GM19397 (cell line): ENCODE measurements around the gene BCL11A.

ENCODE experiments used
- ATAC-seq: cut with Tn5 transposase; IDR thresholded peaks from one replicate; pipeline ENCODE4 v1.9.1; 2021; ENCODE audit warnings: mild to moderate bottlenecking, moderate library complexity; ENCODE audit not compliant: unreplicated experiment

The BCL11A gene

GRCh38 chr2:60529136-60529784 is 24.2 kb downstream of the BCL11A start:
- ATAC-seq: no peak

GRCh38 chr2:60528281-60529020 is 25.0 kb downstream of the BCL11A start:
- no peak for ATAC-seq

- no peak for ATAC-seq
Observed at GRCh38 chr2:60527762-60528161, 25.7 kb downstream of the BCL11A start.

- no peak for ATAC-seq
Observed at GRCh38 chr2:60526623-60527022, 26.8 kb downstream of the BCL11A start.

- no peak for ATAC-seq
Observed at GRCh38 chr2:60525899-60526298, 27.6 kb downstream of the BCL11A start.

GRCh38 chr2:60524874-60525273 is 28.6 kb downstream of the BCL11A start:
- no peak for ATAC-seq

- ATAC-seq: no peak
Observed at GRCh38 chr2:60523963-60524362, 29.5 kb downstream of the BCL11A start.

GRCh38 chr2:60522462-60522861 is 31.0 kb downstream of the BCL11A start:
- ATAC-seq: no peak

GRCh38 chr2:60521626-60522025 is 31.8 kb downstream of the BCL11A start:
- no peak for ATAC-seq

GRCh38 chr2:60520917-60521539 is 32.4 kb downstream of the BCL11A start:
- ATAC-seq: no peak

- no peak for ATAC-seq
Observed at GRCh38 chr2:60520151-60520876, 33.1 kb downstream of the BCL11A start.

GRCh38 chr2:60519231-60519863 is 34.1 kb downstream of the BCL11A start:
- ATAC-seq: no peak

GRCh38 chr2:60518567-60518966 is 34.9 kb downstream of the BCL11A start:
- ATAC-seq: no peak

- no peak for ATAC-seq
Observed at GRCh38 chr2:60517446-60517845, 36.0 kb downstream of the BCL11A start.

- no peak for ATAC-seq
Observed at GRCh38 chr2:60516826-60517225, 36.6 kb downstream of the BCL11A start.

- no peak for ATAC-seq
Observed at GRCh38 chr2:60516383-60516811, 37.1 kb downstream of the BCL11A start.

- ATAC-seq: peak; percentile 71
Observed at GRCh38 chr2:60515721-60516226, 37.7 kb downstream of the BCL11A start.

- no peak for ATAC-seq
Observed at GRCh38 chr2:60513996-60514395, 39.5 kb downstream of the BCL11A start.

- no peak for ATAC-seq
Observed at GRCh38 chr2:60513191-60513590, 40.3 kb downstream of the BCL11A start.

GRCh38 chr2:60512641-60513040 is 40.8 kb downstream of the BCL11A start:
- ATAC-seq: no peak
